Thyroid gland (tissue), 4 donors: ENCODE results near the gene ATRN.

Experiments
- CTCF ChIP-seq, 6 experiments: fragments of 200-600 bp in 3 of 6; fragments of 450-650 bp in 3 of 6; sonication (generic) in 3 of 6; IDR thresholded peaks; one replicate each; pipeline ENCODE4 v1.5.1; 2016 to 2019; ENCODE audit warnings: antibody characterized with exemption in 6 of 6, mild to moderate bottlenecking in 2 of 6, inconsistent platforms in 1 of 6, moderate library complexity in 1 of 6
- POLR2A ChIP-seq, 2 donors: fragments of 450-650 bp; IDR thresholded peaks; one replicate each; pipeline ENCODE4 v1.6.1; 2017; ENCODE audit warnings: antibody characterized with exemption in 2 of 2, mild to moderate bottlenecking in 2 of 2, moderate library complexity in 1 of 2

GRCh38 chr20:3681931-3682781 is 211.3 kb downstream of the ATRN start, which contains the start of gene ADAM33:
- TF ChIP-seq CTCF (IDR thresholded peaks at IDR 0.05) (no peak), POLR2A (IDR thresholded peaks at IDR 0.05) (no peak)
